ENCODE measurements around the gene HLA-DOA. TPM values are rescaled to one million over a fixed set of nuclear protein-coding genes. Genes with fewer than 3 reads are reported as not detected.

HLA-DOA gene
- total RNA-seq, 1 experiment from 2014 or later, result 13.6 TPM

- TF ChIP-seq, protein P1, sequence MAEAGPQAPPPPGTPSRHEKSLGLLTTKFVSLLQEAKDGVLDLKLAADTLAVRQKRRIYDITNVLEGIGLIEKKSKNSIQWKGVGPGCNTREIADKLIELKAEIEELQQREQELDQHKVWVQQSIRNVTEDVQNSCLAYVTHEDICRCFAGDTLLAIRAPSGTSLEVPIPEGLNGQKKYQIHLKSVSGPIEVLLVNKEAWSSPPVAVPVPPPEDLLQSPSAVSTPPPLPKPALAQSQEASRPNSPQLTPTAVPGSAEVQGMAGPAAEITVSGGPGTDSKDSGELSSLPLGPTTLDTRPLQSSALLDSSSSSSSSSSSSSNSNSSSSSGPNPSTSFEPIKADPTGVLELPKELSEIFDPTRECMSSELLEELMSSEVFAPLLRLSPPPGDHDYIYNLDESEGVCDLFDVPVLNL (CRISPR knock-in tag; IDR thresholded peaks at IDR 0.05; ENCODE audit: borderline replicate concordance, low read depth), result no peak
- TF ChIP-seq TEAD4 (CRISPR knock-in tag; IDR thresholded peaks at IDR 0.05) (no peak), FOXJ3 (CRISPR knock-in tag; IDR thresholded peaks at IDR 0.05; ENCODE audit: borderline replicate concordance) (no peak), IRF1 (CRISPR knock-in tag; IDR thresholded peaks at IDR 0.05) (no peak)
Measured at GRCh38 chr6:32964776-32965175, 44.6 kb downstream of the HLA-DOA start (continued).

DNA sequence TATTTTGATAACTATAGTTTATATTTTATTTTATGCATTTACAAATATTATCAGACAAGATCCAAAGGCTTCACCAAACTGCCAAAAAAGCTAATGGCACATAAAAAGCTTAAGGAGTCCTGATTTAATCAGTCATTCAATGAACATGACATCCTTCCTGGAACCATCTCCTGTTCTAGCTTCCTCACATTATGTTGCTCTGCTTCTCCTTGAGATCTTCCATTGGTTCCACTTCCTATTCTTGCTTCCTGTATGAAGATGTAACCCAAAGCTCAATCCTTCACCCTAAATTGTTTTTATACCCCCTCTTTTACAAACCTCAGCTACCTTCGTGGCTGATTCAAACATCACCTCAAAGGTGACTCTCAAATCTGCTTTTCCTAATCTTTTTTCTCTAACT, 45.5 kb downstream of the HLA-DOA start:
- DNase-seq (ENCODE audit: low spot score), result no peak
- H3K9me3 Mint-ChIP-seq, result no peaks in the 10 kb centered on the region
- H3K4me3 Mint-ChIP-seq, result no peak overlapping the region
- H3K27me3 Mint-ChIP-seq (ENCODE audit: low read depth), result no peaks in the 10 kb centered on the region
- no peaks in the 10 kb centered on the region for H3K36me3 Mint-ChIP-seq
- TF ChIP-seq ZNF138 (CRISPR knock-in tag; conservative IDR thresholded peaks at IDR 0.05) (no peak), ZNF512 (CRISPR knock-in tag; IDR thresholded peaks at IDR 0.05; ENCODE audit: borderline replicate concordance) (no peak), TCF7 (CRISPR knock-in tag; IDR thresholded peaks at IDR 0.05; ENCODE audit: low read depth) (no peak)
- ChIA-PET CTCF (interaction anchor here (1.2 to 11.8 kb wide), 4 partner anchors 11 to 125 kb away, joined by 6 to 205 read pairs (median 68); partner anchors contain the start of genes HLA-DMA and TAP2), POLR2A (interaction anchor here (1.4 kb wide), 1 partner anchor 8 kb away, joined by 3 read pairs; no protein-coding TSS in a partner anchor)
- H3K4me1 Mint-ChIP-seq, result peaks cover 10% of the 10 kb centered on the region
- H3K27ac Mint-ChIP-seq, result no peak overlapping the region
- no peak for ATAC-seq

DNA sequence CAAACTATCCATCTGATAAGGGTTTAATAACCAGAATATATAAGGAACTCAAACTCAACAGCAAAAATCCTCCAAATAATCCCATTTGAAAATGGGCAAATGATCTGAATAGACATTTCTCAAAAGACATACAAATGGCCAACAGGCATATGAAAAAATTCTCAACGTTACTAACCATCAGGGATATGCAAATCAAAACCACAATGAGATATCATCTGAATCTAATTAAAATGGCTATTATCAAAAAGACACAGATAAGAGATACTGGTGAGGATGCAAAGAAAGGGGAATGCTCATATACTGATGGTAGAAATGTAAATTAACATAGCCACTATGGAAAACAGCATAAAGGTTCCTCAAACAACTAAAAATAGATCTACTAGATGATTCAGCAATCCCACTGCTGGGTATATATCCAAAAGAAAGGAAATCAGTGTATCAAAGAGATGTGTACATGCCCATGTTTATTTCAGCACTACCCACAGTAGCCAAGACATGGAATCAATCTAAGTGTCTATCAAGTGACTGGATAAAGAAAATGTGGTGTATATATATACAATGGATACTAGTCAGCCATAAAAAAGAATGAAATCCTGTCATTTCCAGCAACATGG, 47.1 kb downstream of the HLA-DOA start:
- DNase-seq (ENCODE audit: low spot score) (no peak), ATAC-seq (no peak)
- H3K9me3 Mint-ChIP-seq, result no peaks in the 10 kb centered on the region
- H3K36me3 Mint-ChIP-seq, result no peaks in the 10 kb centered on the region
- H3K4me3 Mint-ChIP-seq, result no peak overlapping the region
- TF ChIP-seq ESRRA (CRISPR knock-in tag; IDR thresholded peaks at IDR 0.05; ENCODE audit: borderline replicate concordance) (no peak), ATF2 (CRISPR knock-in tag; IDR thresholded peaks at IDR 0.05; ENCODE audit: borderline replicate concordance, low read depth) (no peak), NFE2L1 (CRISPR knock-in tag; IDR thresholded peaks at IDR 0.05) (no peak), ZNF121 (CRISPR knock-in tag; IDR thresholded peaks at IDR 0.05) (no peak), OVOL2 (CRISPR knock-in tag; IDR thresholded peaks at IDR 0.05; ENCODE audit: borderline replicate concordance) (no peak), ZNF396 (CRISPR knock-in tag; IDR thresholded peaks at IDR 0.05; ENCODE audit: borderline replicate concordance) (no peak), E2F1 (CRISPR knock-in tag; IDR thresholded peaks at IDR 0.05) (no peak), TEAD1 (CRISPR knock-in tag; IDR thresholded peaks at IDR 0.05) (no peak), ZNF317 (CRISPR knock-in tag; IDR thresholded peaks at IDR 0.05; ENCODE audit: borderline replicate concordance, low read depth) (no peak), JUN (CRISPR knock-in tag; IDR thresholded peaks at IDR 0.05) (no peak)
- TF ChIP-seq, protein P2, sequence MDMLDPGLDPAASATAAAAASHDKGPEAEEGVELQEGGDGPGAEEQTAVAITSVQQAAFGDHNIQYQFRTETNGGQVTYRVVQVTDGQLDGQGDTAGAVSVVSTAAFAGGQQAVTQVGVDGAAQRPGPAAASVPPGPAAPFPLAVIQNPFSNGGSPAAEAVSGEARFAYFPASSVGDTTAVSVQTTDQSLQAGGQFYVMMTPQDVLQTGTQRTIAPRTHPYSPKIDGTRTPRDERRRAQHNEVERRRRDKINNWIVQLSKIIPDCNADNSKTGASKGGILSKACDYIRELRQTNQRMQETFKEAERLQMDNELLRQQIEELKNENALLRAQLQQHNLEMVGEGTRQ (CRISPR knock-in tag; IDR thresholded peaks at IDR 0.05), result no peak
- TF ChIP-seq, protein P3, sequence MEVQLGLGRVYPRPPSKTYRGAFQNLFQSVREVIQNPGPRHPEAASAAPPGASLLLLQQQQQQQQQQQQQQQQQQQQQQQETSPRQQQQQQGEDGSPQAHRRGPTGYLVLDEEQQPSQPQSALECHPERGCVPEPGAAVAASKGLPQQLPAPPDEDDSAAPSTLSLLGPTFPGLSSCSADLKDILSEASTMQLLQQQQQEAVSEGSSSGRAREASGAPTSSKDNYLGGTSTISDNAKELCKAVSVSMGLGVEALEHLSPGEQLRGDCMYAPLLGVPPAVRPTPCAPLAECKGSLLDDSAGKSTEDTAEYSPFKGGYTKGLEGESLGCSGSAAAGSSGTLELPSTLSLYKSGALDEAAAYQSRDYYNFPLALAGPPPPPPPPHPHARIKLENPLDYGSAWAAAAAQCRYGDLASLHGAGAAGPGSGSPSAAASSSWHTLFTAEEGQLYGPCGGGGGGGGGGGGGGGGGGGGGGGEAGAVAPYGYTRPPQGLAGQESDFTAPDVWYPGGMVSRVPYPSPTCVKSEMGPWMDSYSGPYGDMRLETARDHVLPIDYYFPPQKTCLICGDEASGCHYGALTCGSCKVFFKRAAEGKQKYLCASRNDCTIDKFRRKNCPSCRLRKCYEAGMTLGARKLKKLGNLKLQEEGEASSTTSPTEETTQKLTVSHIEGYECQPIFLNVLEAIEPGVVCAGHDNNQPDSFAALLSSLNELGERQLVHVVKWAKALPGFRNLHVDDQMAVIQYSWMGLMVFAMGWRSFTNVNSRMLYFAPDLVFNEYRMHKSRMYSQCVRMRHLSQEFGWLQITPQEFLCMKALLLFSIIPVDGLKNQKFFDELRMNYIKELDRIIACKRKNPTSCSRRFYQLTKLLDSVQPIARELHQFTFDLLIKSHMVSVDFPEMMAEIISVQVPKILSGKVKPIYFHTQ (CRISPR knock-in tag; IDR thresholded peaks at IDR 0.05), result no peak
- H3K27ac Mint-ChIP-seq, result no peak overlapping the region
- ChIA-PET CTCF (interaction anchor here (1.0 to 11.5 kb wide), 3 partner anchors 9 to 29 kb away, joined by 4 to 205 read pairs (median 16); partner anchors contain the start of gene HLA-DMA), POLR2A (interaction anchor here (1.4 kb wide), 1 partner anchor 10 kb away, joined by 3 read pairs; no protein-coding TSS in a partner anchor)
- H3K27me3 Mint-ChIP-seq (ENCODE audit: low read depth), result no peaks in the 10 kb centered on the region
- peaks cover 9% of the 10 kb centered on the region for H3K4me1 Mint-ChIP-seq

All from WTC11 (cell line).